ENCODE measurements around the gene CLDN15. TPM values are rescaled to one million over a fixed set of nuclear protein-coding genes. Genes with fewer than 3 reads are reported as not detected.
A peak's percentile ranks its signal among the peaks of the same experiment; 100 is the strongest.

CLDN15 gene
- total RNA-seq, 1 experiment from 2014 or later, result 4.9 TPM

GRCh38 chr7:101244375-101245146 is 7.0 kb upstream of the CLDN15 start, which contains the start of gene FIS1:
FIS1 (minus strand) TSS chr7:101245081; CDS start chr7:101245004, 77 bp downstream.
- DNase-seq (ENCODE audit: low read depth), result peak; percentile 99

GRCh38 chr7:101243646-101244374 is 6.2 kb upstream of the CLDN15 start:
- DNase-seq (ENCODE audit: low read depth), result no peak

GRCh38 chr7:101241443-101242349 is 4.1 kb upstream of the CLDN15 start:
- no peak for DNase-seq (ENCODE audit: low read depth)

GRCh38 chr7:101241015-101241363 is 3.4 kb upstream of the CLDN15 start:
- no peak for DNase-seq (ENCODE audit: low read depth)

- DNase-seq (ENCODE audit: low read depth), result no peak
Measured at GRCh38 chr7:101240226-101241014, 2.8 kb upstream of the CLDN15 start.

- no peak for DNase-seq (ENCODE audit: low read depth)
Measured at GRCh38 chr7:101239951-101240220, 2.3 kb upstream of the CLDN15 start.

GRCh38 chr7:101239191-101239950 is 1.8 kb upstream of the CLDN15 start:
- no peak for DNase-seq (ENCODE audit: low read depth)

- DNase-seq (ENCODE audit: low read depth), result no peak
Measured at GRCh38 chr7:101238226-101239182, 902 bp upstream of the CLDN15 start.

- no peak for DNase-seq (ENCODE audit: low read depth)
Measured at GRCh38 chr7:101236292-101236835, 1.2 kb downstream of the CLDN15 start.

- no peak for DNase-seq (ENCODE audit: low read depth)
Measured at GRCh38 chr7:101235522-101235921, 2.1 kb downstream of the CLDN15 start.

- DNase-seq (ENCODE audit: low read depth), result no peak
Measured at GRCh38 chr7:101235050-101235449, 2.6 kb downstream of the CLDN15 start.

GRCh38 chr7:101234636-101235035 is 3.0 kb downstream of the CLDN15 start:
- no peak for DNase-seq (ENCODE audit: low read depth)

GRCh38 chr7:101233907-101234547 is 3.6 kb downstream of the CLDN15 start:
- DNase-seq (ENCODE audit: low read depth), result no peak

GRCh38 chr7:101232141-101232850 is 5.3 kb downstream of the CLDN15 start:
- no peak for DNase-seq (ENCODE audit: low read depth)

- DNase-seq (ENCODE audit: low read depth), result no peak
Measured at GRCh38 chr7:101231644-101232043, 6.0 kb downstream of the CLDN15 start.

GRCh38 chr7:101226721-101227120 is 10.9 kb downstream of the CLDN15 start:
- no peak for DNase-seq (ENCODE audit: low read depth)

GRCh38 chr7:101225650-101226049 is 12.0 kb downstream of the CLDN15 start:
- no peak for DNase-seq (ENCODE audit: low read depth)

GRCh38 chr7:101223528-101223927 is 14.1 kb downstream of the CLDN15 start:
- DNase-seq (ENCODE audit: low read depth), result no peak

Measured in Daoy (cell line).